Measurements from ENCODE around the gene PPFIBP1. TPM values are rescaled to one million over a fixed set of nuclear protein-coding genes. Genes with fewer than 3 reads are reported as not detected.

Gene PPFIBP1
- total RNA-seq, 2 donors from 2014 or later, result 61.3 to 121 TPM

GRCh38 chr12:27575090-27575761, 51.2 kb downstream of the PPFIBP1 start:
- no peak for DNase-seq (ENCODE audit: low spot score)
- Histone ChIP-seq H3K4me1 (replicated peaks) (no peaks in the 10 kb centered on the region), H3K36me3 (no peaks in the 10 kb centered on the region), H3K9me3 (no peaks in the 10 kb centered on the region), H3K4me3 (no peak overlapping the region), H3K27me3 (replicated peaks; ENCODE audit: insufficient read depth) (no peaks in the 10 kb centered on the region), H3K27ac (no peak overlapping the region)
- TF ChIP-seq, protein P1, sequence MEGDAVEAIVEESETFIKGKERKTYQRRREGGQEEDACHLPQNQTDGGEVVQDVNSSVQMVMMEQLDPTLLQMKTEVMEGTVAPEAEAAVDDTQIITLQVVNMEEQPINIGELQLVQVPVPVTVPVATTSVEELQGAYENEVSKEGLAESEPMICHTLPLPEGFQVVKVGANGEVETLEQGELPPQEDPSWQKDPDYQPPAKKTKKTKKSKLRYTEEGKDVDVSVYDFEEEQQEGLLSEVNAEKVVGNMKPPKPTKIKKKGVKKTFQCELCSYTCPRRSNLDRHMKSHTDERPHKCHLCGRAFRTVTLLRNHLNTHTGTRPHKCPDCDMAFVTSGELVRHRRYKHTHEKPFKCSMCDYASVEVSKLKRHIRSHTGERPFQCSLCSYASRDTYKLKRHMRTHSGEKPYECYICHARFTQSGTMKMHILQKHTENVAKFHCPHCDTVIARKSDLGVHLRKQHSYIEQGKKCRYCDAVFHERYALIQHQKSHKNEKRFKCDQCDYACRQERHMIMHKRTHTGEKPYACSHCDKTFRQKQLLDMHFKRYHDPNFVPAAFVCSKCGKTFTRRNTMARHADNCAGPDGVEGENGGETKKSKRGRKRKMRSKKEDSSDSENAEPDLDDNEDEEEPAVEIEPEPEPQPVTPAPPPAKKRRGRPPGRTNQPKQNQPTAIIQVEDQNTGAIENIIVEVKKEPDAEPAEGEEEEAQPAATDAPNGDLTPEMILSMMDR (IDR thresholded peaks at IDR 0.05), result no peak
- TF ChIP-seq POLR2A (IDR thresholded peaks at IDR 0.05), result no peak
- no peak for TF ChIP-seq POLR2AphosphoS5 (IDR thresholded peaks at IDR 0.05)
- intact Hi-C loops (cut with DNase I), result no loop called here

DNA sequence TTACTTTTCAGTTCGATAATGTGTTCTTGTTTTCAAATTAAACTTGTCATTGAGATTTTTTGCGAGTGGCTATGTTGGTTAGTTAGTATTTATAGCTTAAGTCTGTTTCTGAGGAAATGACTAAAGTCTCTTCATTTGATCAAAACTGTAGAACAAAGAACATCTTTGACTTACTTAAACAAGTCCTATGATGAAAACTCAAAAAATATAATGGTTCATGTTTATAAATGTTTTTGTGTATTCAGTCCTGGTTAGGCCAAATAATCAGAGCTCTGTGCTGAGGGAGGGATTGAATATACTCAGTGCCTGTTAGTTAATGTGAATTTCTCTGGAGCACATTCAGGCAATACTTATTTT, 51.7 kb downstream of the PPFIBP1 start:
- intact Hi-C loops (cut with DNase I), result no loop called here

GRCh38 chr12:27576667-27577347, 52.8 kb downstream of the PPFIBP1 start:
- TF ChIP-seq POLR2AphosphoS5 (IDR thresholded peaks at IDR 0.05) (no peak), POLR2A (IDR thresholded peaks at IDR 0.05) (no peak)
- TF ChIP-seq, protein P1 (IDR thresholded peaks at IDR 0.05), result no peak
- Histone ChIP-seq H3K36me3 (no peaks in the 10 kb centered on the region), H3K9me3 (no peaks in the 10 kb centered on the region), H3K27ac (no peak overlapping the region), H3K4me1 (replicated peaks) (no peaks in the 10 kb centered on the region), H3K4me3 (no peak overlapping the region), H3K27me3 (replicated peaks; ENCODE audit: insufficient read depth) (no peaks in the 10 kb centered on the region)
- WGBS, result 72% methylated on average over 3 of the region's 3 CpGs
- no peak for DNase-seq (ENCODE audit: low spot score)
- intact Hi-C loops (cut with DNase I), result no loop called here

More for the DNA sequence above, 51.7 kb downstream of the PPFIBP1 start:
- Histone ChIP-seq H3K4me1 (replicated peaks) (no peaks in the 10 kb centered on the region), H3K36me3 (no peaks in the 10 kb centered on the region), H3K4me3 (no peak overlapping the region), H3K27ac (no peak overlapping the region), H3K9me3 (no peaks in the 10 kb centered on the region), H3K27me3 (replicated peaks; ENCODE audit: insufficient read depth) (no peaks in the 10 kb centered on the region)
- TF ChIP-seq POLR2A (IDR thresholded peaks at IDR 0.05), result no peak
- no peak for TF ChIP-seq POLR2AphosphoS5 (IDR thresholded peaks at IDR 0.05)
- TF ChIP-seq, protein P1 (IDR thresholded peaks at IDR 0.05), result no peak
- WGBS, result 25% methylated on average over 2 of the region's 2 CpGs
- no peak for DNase-seq (ENCODE audit: low spot score)

- Histone ChIP-seq H3K27me3 (replicated peaks; ENCODE audit: insufficient read depth) (no peaks in the 10 kb centered on the region), H3K9me3 (no peaks in the 10 kb centered on the region), H3K27ac (no peak overlapping the region), H3K4me3 (no peak overlapping the region), H3K36me3 (no peaks in the 10 kb centered on the region), H3K4me1 (replicated peaks) (no peaks in the 10 kb centered on the region)
- TF ChIP-seq, protein P1 (IDR thresholded peaks at IDR 0.05), result no peak
- TF ChIP-seq POLR2AphosphoS5 (IDR thresholded peaks at IDR 0.05), result no peak
- no peak for TF ChIP-seq POLR2A (IDR thresholded peaks at IDR 0.05)
- no peak for DNase-seq (ENCODE audit: low spot score)
- 81% methylated on average over 4 of the region's 4 CpGs for WGBS
- intact Hi-C loops (cut with DNase I), result no loop called here
These were observed 53.7 kb downstream of the PPFIBP1 start for GRCh38 chr12:27577688-27578087.

All from prostate gland (tissue), 2 donors.